Spleen (tissue), 7 donors: ENCODE measurements around the gene EHMT2.

ENCODE experiments used
- POLR2A ChIP-seq, 3 donors: fragments of 450-650 bp; IDR thresholded peaks; one replicate each; pipeline ENCODE4 v1.5.1; 2017; ENCODE audit warnings: antibody characterized with exemption in 3 of 3, mild to moderate bottlenecking in 1 of 3
- POLR2AphosphoS5 ChIP-seq, 3 donors: sonication (generic); formaldehyde crosslinking; IDR thresholded peaks; one replicate each; pipeline ENCODE4 v1.5.1; 2017; ENCODE audit warnings: antibody characterized with exemption in 3 of 3
- TF ChIP-seq, protein P1 (sequence below), 11 experiments: fragments of 200-600 bp in 7 of 11; fragments of 450-650 bp in 4 of 11; sonication (generic) in 4 of 11; IDR thresholded peaks in 8 of 11; conservative IDR thresholded peaks in 3 of 11; 1 replicate in 7 of 11; 2 replicates in 4 of 11; pipeline versions ENCODE4 v1.4.0 to v1.8.0; 2016 to 2021; ENCODE audit warnings: antibody characterized with exemption in 11 of 11, inconsistent platforms in 4 of 11, mild to moderate bottlenecking in 1 of 11
- donor health status: DM: no; HTN: no; CAD: no; lungs with moderate emphysema.
- donor health status: DM: no; HTN: no; CAD: no.
- donor health status: DM: no; HTN: no; CAD: no.

DNA sequence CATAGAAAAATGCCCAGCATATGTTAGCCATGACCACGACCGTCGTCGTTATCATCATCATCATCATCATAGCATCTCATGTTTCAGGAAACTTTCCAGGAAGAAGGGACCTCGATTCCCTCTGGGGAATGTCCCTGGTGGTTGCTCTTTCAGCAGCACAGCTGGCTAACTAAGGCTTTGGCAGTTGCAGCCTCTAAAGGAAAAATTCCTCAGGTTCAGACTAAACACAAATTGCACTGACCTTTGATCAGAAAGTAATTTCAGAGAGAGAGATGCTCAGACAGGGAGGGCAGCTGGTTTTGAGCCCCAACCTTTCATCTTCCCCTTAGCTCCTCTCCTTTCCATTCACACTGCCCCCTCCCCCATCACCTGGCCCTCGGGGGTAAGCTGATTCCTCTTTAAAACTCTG lies 42.8 kb upstream of the EHMT2 start:
- TF ChIP-seq, protein P1, sequence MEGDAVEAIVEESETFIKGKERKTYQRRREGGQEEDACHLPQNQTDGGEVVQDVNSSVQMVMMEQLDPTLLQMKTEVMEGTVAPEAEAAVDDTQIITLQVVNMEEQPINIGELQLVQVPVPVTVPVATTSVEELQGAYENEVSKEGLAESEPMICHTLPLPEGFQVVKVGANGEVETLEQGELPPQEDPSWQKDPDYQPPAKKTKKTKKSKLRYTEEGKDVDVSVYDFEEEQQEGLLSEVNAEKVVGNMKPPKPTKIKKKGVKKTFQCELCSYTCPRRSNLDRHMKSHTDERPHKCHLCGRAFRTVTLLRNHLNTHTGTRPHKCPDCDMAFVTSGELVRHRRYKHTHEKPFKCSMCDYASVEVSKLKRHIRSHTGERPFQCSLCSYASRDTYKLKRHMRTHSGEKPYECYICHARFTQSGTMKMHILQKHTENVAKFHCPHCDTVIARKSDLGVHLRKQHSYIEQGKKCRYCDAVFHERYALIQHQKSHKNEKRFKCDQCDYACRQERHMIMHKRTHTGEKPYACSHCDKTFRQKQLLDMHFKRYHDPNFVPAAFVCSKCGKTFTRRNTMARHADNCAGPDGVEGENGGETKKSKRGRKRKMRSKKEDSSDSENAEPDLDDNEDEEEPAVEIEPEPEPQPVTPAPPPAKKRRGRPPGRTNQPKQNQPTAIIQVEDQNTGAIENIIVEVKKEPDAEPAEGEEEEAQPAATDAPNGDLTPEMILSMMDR (IDR thresholded peaks at IDR 0.05 in 8 of 11, conservative IDR thresholded peaks at IDR 0.05 in 3 of 11), result no peak
- TF ChIP-seq POLR2A (IDR thresholded peaks at IDR 0.05) (no peak), POLR2AphosphoS5 (IDR thresholded peaks at IDR 0.05) (no peak)
